K562 (cell line): ENCODE data around the gene BRSK1. TPM values are rescaled to one million over a fixed set of nuclear protein-coding genes. Genes with fewer than 3 reads are reported as not detected.

Source experiments
- ATF6 ChIP-seq: sonication (generic); formaldehyde crosslinking; IDR thresholded peaks from 2 replicates; pipeline ENCODE4 v1.4.0; 2020; ENCODE audit warnings: mild to moderate bottlenecking, missing genetic modification reagents
- CAMTA2 ChIP-seq: fragments of 250-450 bp; sonication (Bioruptor Pico); conservative IDR thresholded peaks from 2 replicates; pipeline ENCODE4 v1.5.1; 2022
- CBFA2T2 ChIP-seq: fragments of 450-650 bp; conservative IDR thresholded peaks from 2 replicates; pipeline ENCODE4 v1.6.1; 2017; ENCODE audit warnings: mild to moderate bottlenecking
- CREM ChIP-seq: IDR thresholded peaks from 2 replicates; pipeline ENCODE4 v1.6.1; 2014; ENCODE audit warnings: antibody characterized with exemption, low read depth
- ETV6 ChIP-seq, 3 experiments: fragments of 150-350 bp in 1 of 3; sonication (generic) in 1 of 3; formaldehyde crosslinking in 1 of 3; IDR thresholded peaks; 2 replicates each; pipeline versions ENCODE4 v1.6.1 to v1.8.0; 2014 to 2022; ENCODE audit warnings: borderline replicate concordance in 2 of 3, low read depth in 2 of 3, antibody characterized with exemption in 1 of 3, low read length in 1 of 3, mild to moderate bottlenecking in 1 of 3, missing genetic modification reagents in 1 of 3
- GATAD2A ChIP-seq: fragments of 450-650 bp; IDR thresholded peaks from 2 replicates; pipeline ENCODE4 v1.6.1; 2017
- IRF1 ChIP-seq: sonication (generic); formaldehyde crosslinking; IDR thresholded peaks from 2 replicates; pipeline ENCODE4 v1.8.0; 2022; ENCODE audit warnings: missing genetic modification reagents, mild to moderate bottlenecking, borderline replicate concordance
- MEF2A ChIP-seq: IDR thresholded peaks from 2 replicates; pipeline ENCODE4 v1.6.1; 2011; ENCODE audit warnings: low read depth, mild to moderate bottlenecking, low read length, moderate library complexity; ENCODE audit not compliant: control insufficient read depth
- PHB ChIP-seq: fragments of 250-450 bp; sonication (Bioruptor Pico); IDR thresholded peaks from 2 replicates; pipeline ENCODE4 v1.5.0; 2021
- RFX7 ChIP-seq: fragments of 250-450 bp; sonication (Bioruptor Pico); IDR thresholded peaks from 2 replicates; pipeline ENCODE4 v1.5.1; 2021; ENCODE audit warnings: mild to moderate bottlenecking
- SMAD2 ChIP-seq: fragments of 150-350 bp; IDR thresholded peaks from 2 replicates; pipeline ENCODE4 v1.6.1; 2014; ENCODE audit warnings: low read depth, mild to moderate bottlenecking, low read length
- SMARCC2 ChIP-seq: fragments of 450-650 bp; IDR thresholded peaks from 2 replicates; pipeline ENCODE4 v1.6.1; 2017; ENCODE audit warnings: antibody characterized with exemption, moderate library complexity, mild to moderate bottlenecking, low read depth
- SUPT5H ChIP-seq: fragments of 450-650 bp; IDR thresholded peaks from 2 replicates; pipeline ENCODE4 v1.6.1; 2016
- ZBTB34 ChIP-seq: fragments of 250-450 bp; sonication (Bioruptor Pico); IDR thresholded peaks from 2 replicates; pipeline ENCODE4 v1.8.0; 2021; ENCODE audit warnings: mild to moderate bottlenecking, moderate library complexity
- ZC3H11A ChIP-seq: IDR thresholded peaks from 2 replicates; pipeline ENCODE4 v1.6.1; 2012; ENCODE audit warnings: low read depth, low read length, improper control_type of control experiment
- ZFP1 ChIP-seq: fragments of 450-650 bp; formaldehyde crosslinking; IDR thresholded peaks from 2 replicates; pipeline ENCODE4 v1.4.0; 2020; ENCODE audit warnings: mild to moderate bottlenecking, mixed read lengths
- ZNF316 ChIP-seq: fragments of 450-650 bp; IDR thresholded peaks from 2 replicates; pipeline ENCODE4 v1.6.1; 2016
- ZNF584 ChIP-seq: fragments of 200-800 bp; sonication (Bioruptor generic); IDR thresholded peaks from 2 replicates; pipeline ENCODE4 v1.6.1; 2016; ENCODE audit warnings: low read depth, mild to moderate bottlenecking, missing genetic modification characterization, missing compliant biosample characterization
- ZNF586 ChIP-seq: fragments of 450-650 bp; formaldehyde crosslinking; conservative IDR thresholded peaks from 2 replicates; pipeline ENCODE4 v1.4.0; 2020; ENCODE audit warnings: mild to moderate bottlenecking, moderate library complexity
- polyA plus RNA-seq, 8 experiments: library from polyadenylated mRNA; depleted of rRNA in 4 of 8; stranded (reverse) in 5 of 8; unstranded in 3 of 8; fragments of >200 nt; fragmentation: Nextera tagmentation in 2 of 8; fragmentation: Illumina TruSeq in 1 of 8; extraction: Ambion mirVana in 2 of 8; extraction: Trizol in 1 of 8; gene quantifications; 2 replicates each; pipeline versions ENCODE4 v1.2.1 to v1.2.3, GENCODE V29; 2011 to 2014; ENCODE audit warnings: inconsistent platforms in 1 of 8, missing spikeins in 1 of 8
- total RNA-seq, 7 experiments: library from RNA; depleted of rRNA in 6 of 7; stranded (reverse); fragments of >200 nt in 6 of 7; fragmentation: Illumina TruSeq in 2 of 7; extraction: Trizol in 2 of 7; gene quantifications; 2 replicates each; pipeline versions ENCODE4 v1.2.1 to v1.2.3, GENCODE V29; 2011 to 2021; ENCODE audit warnings: low replicate concordance in 1 of 7
- TF ChIP-seq, protein P1 (sequence below): fragments of 150-350 bp; conservative IDR thresholded peaks from 2 replicates; pipeline ENCODE4 v1.6.1; 2014; ENCODE audit warnings: low read length

Gene BRSK1
- total and polyA plus RNA-seq, 9 of the 15 experiments (the other 6 are each of a cell fraction or from before 2014, with no cell fraction given): 1.7 to 9.3 (median 3.8) TPM; not detected in 2

DNA sequence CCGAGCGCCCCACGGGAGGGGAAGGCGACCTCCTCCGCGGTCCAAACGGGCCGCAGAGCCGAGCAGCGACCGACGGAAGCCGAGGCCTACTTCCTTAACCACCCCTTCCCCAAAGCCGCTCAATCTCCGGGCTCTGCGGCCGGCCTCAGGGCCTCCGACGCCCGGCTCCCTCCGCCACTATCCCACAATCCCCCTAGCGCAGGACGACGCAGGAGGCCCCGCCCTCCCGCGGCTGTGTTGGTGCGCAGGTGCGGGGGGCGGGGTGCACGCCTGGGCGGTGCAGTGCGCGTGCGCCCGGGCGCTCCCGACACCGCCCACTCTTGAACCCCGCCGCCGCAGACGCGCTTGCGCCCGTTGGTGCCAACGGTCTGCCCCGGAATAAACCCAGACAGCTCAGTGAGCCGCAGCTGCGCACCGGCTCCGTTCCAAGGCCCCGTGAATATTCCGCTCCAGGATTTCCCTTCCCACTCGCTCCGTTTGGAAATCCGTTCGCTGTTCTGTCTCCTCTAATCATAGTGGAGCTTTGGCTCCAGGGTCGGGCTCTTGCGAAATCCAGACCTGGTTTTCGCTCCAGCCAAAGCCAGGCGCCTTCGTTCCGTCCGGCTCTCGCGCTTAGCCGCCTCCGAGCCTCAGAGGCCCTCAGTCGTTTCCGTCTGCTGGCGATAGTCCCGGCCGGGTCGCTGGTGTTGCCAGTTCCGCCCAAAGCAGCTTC, 24.8 kb upstream of the BRSK1 start, which contains the start of gene PPP6R1 (continued):
- no peak for TF ChIP-seq ZFP1 (CRISPR knock-in tag)
- no peak for TF ChIP-seq CAMTA2 (CRISPR knock-in tag)
- no peak; the same call in 1 of the 2 replicates for TF ChIP-seq ZNF316
- no peak for TF ChIP-seq IRF1 (CRISPR knock-in tag)
- no peak for TF ChIP-seq ZBTB34 (CRISPR knock-in tag)
- TF ChIP-seq ATF6 (CRISPR knock-in tag): no peak; the same call in 1 of the 2 replicates
- TF ChIP-seq, protein P1, sequence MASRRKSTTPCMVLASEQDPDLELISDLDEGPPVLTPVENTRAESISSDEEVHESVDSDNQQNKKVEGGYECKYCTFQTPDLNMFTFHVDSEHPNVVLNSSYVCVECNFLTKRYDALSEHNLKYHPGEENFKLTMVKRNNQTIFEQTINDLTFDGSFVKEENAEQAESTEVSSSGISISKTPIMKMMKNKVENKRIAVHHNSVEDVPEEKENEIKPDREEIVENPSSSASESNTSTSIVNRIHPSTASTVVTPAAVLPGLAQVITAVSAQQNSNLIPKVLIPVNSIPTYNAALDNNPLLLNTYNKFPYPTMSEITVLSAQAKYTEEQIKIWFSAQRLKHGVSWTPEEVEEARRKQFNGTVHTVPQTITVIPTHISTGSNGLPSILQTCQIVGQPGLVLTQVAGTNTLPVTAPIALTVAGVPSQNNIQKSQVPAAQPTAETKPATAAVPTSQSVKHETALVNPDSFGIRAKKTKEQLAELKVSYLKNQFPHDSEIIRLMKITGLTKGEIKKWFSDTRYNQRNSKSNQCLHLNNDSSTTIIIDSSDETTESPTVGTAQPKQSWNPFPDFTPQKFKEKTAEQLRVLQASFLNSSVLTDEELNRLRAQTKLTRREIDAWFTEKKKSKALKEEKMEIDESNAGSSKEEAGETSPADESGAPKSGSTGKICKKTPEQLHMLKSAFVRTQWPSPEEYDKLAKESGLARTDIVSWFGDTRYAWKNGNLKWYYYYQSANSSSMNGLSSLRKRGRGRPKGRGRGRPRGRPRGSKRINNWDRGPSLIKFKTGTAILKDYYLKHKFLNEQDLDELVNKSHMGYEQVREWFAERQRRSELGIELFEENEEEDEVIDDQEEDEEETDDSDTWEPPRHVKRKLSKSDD: peak; percentile 82; the same call in 1 of the 2 replicates
- no peak for TF ChIP-seq PHB (CRISPR knock-in tag)
- TF ChIP-seq MEF2A: peak; percentile 58; the same call in 1 of the 2 replicates
- TF ChIP-seq ZNF584: peak; percentile 57; the same call in 1 of the 2 replicates
- peak; percentile 87 for TF ChIP-seq SUPT5H
- peak; percentile 30 to 63; a peak in 2 of 4 replicates for TF ChIP-seq ETV6 (IDR thresholded peaks at IDR 0.05; ENCODE audit: borderline replicate concordance in 1 of 2, low read depth in 2 of 2, low read length in 1 of 2)
- TF ChIP-seq ETV6 (CRISPR knock-in tag; IDR thresholded peaks at IDR 0.05; ENCODE audit: borderline replicate concordance): no peak
- peak; percentile 82 for TF ChIP-seq ZC3H11A
- peak; percentile 32; the same call in 1 of the 2 replicates for TF ChIP-seq CBFA2T2
- TF ChIP-seq ZNF586 (CRISPR knock-in tag): no peak
- TF ChIP-seq SMARCC2: no peak
- TF ChIP-seq GATAD2A: no peak; the same call in 1 of the 2 replicates
- no peak for TF ChIP-seq RFX7 (CRISPR knock-in tag)
- no peak for TF ChIP-seq SMAD2
- peak; percentile 78 for TF ChIP-seq CREM
